Skeletal muscle cell (primary cell): ENCODE data around the gene MPHOSPH8.

Experiments
- DNase-seq: peaks from one replicate; pipeline ENCODE4 v3.0.0-alpha.2; 2010; ENCODE audit warnings: low read depth
- H3K4me3 ChIP-seq: 2 replicates; pipeline ENCODE4 v1.5.1; 2011; ENCODE audit warnings: low read depth, mild to moderate bottlenecking, control low read depth, low read length, moderate library complexity

MPHOSPH8 gene, protein sequence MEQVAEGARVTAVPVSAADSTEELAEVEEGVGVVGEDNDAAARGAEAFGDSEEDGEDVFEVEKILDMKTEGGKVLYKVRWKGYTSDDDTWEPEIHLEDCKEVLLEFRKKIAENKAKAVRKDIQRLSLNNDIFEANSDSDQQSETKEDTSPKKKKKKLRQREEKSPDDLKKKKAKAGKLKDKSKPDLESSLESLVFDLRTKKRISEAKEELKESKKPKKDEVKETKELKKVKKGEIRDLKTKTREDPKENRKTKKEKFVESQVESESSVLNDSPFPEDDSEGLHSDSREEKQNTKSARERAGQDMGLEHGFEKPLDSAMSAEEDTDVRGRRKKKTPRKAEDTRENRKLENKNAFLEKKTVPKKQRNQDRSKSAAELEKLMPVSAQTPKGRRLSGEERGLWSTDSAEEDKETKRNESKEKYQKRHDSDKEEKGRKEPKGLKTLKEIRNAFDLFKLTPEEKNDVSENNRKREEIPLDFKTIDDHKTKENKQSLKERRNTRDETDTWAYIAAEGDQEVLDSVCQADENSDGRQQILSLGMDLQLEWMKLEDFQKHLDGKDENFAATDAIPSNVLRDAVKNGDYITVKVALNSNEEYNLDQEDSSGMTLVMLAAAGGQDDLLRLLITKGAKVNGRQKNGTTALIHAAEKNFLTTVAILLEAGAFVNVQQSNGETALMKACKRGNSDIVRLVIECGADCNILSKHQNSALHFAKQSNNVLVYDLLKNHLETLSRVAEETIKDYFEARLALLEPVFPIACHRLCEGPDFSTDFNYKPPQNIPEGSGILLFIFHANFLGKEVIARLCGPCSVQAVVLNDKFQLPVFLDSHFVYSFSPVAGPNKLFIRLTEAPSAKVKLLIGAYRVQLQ

DNA sequence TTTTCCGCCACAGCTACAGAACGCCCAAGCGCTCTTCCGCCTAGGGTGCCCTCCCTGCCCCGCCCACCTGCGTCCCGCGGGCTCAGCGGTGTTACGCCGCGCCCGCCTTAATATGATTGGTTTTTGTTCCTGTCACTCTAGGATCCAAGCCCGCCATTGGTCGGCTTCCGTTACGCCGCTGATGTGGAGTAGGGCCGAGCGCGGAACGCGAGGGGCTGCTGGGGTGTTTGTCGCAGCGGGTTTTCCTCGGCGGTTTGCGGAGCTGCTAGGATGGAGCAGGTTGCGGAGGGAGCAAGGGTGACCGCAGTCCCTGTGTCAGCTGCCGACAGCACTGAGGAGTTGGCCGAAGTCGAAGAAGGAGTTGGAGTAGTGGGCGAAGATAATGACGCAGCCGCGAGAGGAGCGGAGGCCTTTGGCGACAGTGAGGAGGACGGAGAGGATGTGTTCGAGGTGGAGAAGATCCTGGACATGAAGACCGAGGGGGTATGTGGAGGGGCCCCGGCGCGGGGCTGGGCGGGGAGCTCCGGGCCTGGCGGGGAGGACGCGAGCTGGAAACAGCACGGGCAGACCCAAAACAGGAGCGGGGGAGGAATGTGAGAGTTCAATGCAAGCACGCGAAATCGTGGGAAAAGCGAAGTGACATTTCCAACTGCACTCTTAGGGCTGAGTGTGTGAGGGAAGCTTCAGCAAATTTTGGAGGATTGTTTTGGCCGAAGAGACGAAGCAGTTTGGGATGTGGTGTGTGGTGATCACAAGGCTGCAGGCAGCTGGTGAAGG lies at the start of gene MPHOSPH8:
MPHOSPH8 (plus strand) TSS at position 181 of the 777 bp plus-strand sequence; CDS start at position 271, 90 bp downstream.
- peak within 1 kb of the TSS; percentile 74 for H3K4me3 ChIP-seq
- peak; percentile 89 for DNase-seq

DNA sequence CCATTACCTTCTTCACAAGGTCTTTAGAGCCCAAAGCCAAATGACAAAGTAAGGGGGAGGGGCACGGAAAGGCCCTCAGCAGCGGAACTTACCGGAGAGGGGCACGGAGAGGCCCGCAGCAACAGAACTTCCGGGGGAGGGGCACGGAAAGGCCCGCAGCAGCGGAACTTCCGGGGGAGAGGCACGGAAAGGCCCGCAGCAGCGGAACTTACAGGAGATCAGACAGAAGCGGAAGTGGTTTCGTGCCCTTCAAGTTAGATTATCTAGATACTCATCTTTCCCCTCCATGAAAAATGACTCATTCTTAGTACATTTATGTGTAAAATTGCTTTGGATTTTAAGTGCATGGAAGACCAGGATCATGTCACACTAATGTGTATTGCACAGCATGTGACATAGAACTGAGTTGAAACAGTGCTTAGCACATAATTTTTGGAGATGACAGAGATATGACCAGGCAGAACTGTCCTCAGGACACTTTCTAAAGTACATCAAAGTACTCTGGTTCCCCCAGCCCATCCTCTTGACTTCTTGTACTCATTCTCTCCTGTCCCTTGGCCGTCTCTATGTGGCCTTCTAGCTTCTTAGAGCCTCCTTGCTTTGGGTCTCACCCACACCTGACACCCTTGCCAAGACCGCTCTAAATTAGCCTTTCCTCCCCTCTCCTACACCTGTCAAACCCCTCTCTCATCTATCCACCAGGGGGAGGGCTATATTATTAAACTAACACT lies 46.4 kb upstream of the MPHOSPH8 start:
- H3K4me3 ChIP-seq = peak overlapping the region; percentile 13
- DNase-seq = no peak

DNA sequence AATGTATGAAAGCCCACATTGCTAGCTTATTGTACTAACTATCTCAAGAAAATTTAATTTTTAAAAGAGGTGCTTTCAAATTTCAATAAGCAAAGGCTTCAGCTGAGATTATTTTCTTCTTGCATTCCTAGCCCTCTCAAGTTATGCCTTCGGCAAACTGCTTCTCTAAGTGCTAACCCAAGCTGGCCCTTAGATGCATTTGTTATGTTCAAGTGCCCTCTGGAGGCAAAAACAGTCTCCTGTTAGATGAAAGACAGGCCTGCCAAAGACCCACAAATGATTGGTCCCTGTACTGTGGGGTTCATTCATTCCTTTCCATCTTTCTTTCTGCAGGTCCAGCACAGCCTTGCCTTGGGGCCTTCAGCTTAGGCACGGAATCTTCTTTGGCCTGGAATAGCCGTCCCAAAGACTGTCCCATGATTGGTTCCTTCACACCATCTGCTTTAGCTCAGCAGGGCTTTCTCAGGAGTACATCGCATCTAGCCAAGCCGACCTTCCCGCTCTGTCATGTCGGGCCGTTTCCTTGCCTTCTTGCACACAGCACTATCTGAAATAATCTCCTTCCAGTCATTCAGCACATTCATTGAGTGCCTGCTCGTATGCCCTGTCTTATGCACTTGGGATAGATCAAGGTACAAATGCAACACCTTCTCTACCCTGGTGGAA lies 45.7 kb upstream of the MPHOSPH8 start:
- DNase-seq = no peak
- H3K4me3 ChIP-seq = no peak overlapping the region

DNA sequence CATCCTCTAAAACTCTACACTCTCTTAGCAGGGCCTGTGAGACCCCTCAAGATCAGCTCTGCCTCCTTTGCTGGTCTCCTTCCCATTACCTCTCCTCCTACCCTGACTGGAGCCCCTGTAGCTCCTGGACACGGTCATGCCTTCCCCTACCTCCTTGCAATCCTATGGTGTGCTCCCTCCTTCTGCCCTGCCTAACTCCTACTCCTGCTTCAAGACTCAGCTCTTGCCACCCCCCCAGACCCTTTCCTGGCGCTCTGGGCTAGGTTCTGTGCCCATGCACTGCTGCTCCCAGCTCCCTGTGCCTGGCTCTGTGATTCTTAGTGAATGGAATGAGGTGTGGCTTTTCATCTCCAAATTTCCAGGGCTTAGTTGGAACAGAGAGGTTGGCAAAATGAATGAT lies 44.1 kb upstream of the MPHOSPH8 start:
- DNase-seq = no peak
- no peak overlapping the region for H3K4me3 ChIP-seq

DNA sequence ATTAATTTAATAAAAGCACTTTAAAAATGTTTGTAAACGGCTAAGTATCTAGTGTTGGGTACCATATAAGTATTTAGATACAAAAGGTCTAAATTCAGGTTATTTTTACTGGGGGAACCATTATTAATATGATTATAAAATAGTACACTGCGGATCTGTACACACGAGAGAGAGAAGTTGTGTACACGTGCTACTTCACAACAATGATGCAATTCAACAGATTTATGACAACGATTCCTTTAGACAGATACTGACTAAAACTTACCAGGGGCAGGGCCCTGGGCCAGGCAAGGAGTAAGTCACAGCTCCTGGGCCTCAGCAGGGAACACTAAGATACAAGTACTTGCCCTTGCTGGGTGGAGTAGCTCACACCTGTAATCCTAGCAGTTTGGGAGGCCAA lies 43.0 kb upstream of the MPHOSPH8 start:
- H3K4me3 ChIP-seq = no peak overlapping the region
- DNase-seq = no peak

DNA sequence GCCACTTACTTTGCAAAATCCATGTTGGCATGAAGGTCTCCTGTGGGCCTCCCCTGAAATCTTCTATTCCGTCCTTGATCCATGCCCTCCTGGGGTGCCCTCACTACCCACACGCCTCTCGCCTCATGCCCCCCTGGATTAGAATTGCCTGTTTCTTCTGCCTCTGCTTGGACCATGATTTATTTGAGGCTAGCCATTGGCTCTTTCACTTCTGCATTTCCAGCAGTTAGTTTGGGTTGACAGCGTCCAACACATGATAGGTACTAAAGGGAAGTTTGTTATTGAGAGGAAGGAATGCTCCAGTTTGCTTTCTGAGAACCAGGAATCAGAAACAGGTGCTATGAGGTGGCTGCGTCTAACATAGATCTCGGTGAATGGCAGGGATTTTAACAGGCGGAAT lies 41.6 kb upstream of the MPHOSPH8 start:
- DNase-seq = no peak
- no peak overlapping the region for H3K4me3 ChIP-seq

DNA sequence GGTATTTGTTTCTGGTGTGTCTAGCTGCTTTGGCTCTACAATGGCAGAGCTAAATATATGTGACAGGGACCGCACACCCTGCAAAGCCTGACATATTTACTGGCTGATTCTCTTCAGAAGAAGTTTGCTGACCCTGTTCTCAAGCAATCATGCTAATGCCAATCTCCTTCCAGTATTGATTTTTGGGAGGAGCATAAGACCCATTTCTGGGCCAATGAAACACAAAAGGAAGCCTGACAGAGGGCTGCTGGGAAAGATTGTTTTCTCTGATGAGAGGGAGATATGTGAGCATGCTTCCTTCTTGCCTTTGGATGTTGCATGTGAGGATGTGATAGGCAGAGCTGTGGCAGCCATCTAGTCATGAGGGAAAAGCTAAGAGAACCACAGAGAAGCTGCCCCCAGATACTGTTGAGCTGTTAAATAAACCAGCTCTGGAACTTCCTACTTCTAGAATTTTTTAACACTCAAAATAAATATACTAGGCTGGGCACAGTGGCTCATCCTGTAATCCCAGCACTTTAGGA lies 40.7 kb upstream of the MPHOSPH8 start:
- no peak overlapping the region for H3K4me3 ChIP-seq
- no peak for DNase-seq

DNA sequence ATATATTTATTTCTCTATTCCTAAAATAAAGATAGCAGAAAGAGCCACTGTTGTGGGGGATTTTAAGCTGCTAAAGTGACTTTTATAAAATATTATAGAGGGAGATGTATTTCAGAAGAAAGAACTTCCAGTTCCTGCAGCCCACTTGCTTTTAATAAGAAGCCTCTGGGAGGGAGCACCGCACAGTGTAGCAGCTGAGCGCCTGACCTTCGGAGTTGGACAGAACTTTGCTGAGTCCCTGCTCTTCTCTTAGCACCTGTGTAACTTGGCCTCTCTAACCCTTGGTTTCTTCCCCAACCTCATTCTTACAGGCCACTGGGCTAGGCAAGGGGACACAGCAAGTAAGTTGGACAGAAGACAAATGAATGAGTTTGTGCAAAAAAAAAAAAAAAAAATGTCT lies 37.4 kb upstream of the MPHOSPH8 start:
- H3K4me3 ChIP-seq = no peak overlapping the region
- DNase-seq = no peak

DNA sequence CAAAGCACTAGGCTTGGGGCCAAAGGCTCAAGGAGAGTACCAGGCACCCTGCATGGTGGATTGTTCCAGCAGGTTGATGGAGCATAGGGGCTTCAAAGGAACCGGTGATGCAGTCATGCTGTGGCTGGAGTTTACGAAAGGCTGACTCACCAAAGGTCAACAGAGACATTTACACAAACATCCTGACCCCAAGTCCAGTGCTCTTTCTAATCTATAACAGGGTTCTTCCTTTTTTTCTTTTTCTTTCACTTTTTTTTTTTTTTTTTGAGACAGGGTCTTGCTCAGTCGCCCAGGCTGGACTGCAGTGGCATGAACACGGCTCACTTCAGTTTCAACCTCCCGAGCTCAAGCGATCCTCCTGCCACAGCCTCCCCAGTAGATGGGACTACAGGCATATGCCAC lies 36.5 kb upstream of the MPHOSPH8 start:
- DNase-seq = no peak
- H3K4me3 ChIP-seq = no peak overlapping the region

DNA sequence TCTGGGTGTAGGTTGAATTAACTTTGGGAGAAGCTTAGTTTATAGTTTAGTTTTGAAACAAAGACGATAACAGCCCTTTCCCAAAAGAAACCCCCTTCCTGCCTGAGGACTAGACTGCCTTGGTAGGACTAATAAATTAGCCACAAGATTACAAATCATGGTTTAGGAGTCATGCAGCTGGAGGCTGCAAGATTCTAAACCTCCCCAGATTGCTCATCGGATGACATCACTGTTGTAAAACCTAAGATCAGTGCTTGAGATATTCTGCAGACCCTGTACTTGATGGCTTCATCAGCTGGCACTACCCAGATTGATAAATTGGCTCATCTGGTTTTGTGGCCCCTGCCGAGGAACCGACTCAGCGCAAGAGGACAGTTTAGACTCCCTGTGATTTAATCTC lies 35.9 kb upstream of the MPHOSPH8 start:
- DNase-seq = peak; percentile 31
- no peak overlapping the region for H3K4me3 ChIP-seq

DNA sequence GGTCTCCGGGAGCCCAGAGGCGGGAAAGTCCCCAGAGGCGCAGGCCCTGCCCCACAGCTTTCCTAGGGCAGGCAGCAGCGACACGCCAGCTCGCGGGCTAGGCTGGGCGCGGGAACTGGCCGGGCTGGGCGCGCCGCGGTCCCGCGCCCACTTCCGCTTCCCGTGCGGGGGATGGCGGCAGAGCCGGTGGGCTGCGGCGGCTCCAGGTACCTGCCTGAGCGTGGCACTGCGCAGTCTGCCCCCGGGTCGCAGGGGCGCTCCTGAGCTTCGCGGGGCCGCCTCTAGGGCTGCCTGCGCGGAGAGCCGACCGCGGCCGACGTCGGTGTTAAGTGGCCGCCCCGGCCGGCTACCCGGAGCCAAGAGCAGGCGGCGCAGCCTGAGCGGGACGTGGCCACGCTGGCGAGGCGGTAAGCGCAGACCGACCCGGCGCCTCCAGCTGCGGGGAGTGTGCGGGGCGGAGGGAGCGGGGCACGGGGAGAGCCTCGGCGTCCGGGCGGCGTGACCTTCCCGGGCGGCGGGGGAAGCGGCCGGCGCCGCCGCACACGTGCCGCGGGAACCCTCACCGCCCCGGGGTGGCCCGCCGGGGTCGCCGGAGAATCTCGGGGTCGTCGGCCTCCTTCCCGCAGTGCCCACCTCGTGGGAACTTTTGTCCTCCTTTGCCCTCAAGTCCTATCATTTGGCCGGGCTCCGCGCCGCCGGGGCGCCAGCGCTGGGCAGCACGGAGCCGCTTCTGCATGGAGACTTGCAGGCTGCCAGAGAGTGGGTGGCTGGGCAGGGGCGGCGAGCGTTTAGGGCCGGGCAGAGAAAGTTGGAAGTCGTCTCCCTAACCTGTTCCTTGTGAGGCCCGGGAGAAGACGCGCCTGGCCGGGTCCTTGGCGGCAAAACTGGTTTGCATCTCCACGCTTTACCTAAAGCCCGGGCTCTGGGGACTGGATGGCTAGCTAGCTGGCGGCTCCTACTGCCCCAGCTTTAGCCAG lies 31.4 kb upstream of the MPHOSPH8 start:
- H3K4me3 ChIP-seq = peak overlapping the region; percentile 59
- no peak for DNase-seq

DNA sequence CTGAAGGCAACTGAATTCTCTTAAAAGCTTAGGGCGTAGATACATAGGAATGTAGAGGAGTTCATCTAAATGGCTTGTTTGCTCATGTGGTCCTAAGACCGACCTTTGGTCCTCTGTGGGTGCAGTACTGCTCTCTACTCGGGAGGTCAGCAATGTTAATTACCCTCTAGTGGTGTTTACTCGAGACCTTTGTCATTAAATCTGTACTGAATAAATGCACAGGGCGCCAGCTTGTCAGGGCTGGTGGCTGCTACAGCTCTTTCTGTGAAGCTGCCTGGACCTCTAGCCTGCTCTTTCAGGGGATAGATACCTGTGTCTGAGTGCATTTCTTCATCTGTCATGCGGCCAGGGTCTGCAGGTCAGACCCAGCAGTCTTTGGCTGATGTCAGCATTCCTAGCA lies 29.2 kb upstream of the MPHOSPH8 start:
- no peak for DNase-seq
- no peak overlapping the region for H3K4me3 ChIP-seq

DNA sequence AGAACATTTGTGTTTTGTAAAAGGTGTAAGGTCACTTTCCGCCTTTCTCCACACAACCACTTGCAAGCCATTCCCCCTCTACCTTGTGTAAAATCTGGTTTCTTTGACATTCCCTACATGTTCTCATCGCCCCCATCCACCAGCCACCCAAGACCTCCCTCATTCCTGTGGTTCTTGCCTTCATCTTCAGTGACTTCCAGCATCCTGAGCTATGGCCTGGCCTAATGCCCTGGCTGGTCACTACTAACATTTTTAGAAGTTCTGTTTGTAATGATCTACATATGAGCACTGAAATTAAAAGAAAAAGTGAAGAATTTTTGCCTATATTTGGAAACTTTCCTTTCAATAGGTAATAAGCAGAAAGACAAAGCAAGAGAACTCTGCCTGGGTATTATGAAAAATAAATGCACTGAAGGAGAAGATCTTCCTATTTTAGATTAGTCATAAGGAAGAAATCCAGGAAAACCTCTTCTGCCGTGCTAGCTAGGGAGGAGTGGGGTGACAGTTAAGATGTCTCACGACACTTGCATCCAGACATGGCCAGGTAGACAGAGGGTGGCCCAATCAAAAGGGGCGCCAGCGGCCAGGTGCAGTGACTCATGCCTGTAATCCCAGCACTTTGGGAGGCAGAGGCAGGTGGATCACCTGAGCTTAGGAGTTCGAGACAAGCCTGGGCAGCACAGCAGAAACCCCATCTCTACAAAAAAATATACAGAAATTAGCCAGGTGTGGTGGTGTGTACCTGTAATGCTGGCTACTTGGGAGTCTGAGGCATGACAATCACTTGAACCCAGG lies 28.1 kb upstream of the MPHOSPH8 start:
- H3K4me3 ChIP-seq = no peak overlapping the region
- no peak for DNase-seq

DNA sequence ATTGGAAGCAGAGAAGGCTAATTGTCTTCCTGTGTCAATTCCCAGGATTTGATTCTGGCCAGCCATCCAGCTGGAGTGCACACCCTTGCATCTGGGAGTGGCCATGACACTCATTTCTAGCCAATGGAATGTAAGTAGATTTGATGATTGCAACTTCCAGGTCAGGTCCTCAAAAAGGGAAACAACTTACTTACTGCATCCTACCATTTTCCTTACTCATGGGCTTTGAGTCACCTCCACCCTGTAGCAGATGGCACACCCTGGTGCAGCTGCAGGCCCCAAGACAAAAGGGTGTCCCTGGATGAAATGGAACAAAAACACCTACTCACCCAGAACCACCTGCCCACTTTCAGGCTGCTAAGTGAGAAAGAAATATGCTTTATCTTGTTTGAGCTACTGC lies 27.3 kb upstream of the MPHOSPH8 start:
- no peak for DNase-seq

DNA sequence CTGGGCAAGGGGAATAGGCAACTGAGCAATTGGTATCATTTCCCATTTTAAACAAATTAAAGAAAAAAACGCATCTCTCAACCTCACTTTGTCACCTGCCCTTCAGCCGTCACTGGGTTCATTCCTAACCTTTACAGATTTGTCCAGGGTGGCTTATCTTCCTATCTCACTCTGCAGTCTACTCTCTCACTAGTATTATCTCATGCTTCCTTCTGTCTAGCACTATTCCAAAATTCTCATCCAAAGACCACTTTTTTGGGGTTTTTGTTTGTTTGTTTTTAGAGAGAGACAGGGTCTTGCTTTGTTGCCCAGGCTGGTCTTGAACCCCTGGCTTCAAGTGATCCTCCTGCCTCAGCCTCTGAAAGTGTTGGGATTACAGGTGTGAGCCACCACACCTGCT lies 26.7 kb upstream of the MPHOSPH8 start:
- no peak for DNase-seq
- no peak overlapping the region for H3K4me3 ChIP-seq

More for the DNA sequence above, 27.3 kb upstream of the MPHOSPH8 start:
- H3K4me3 ChIP-seq = no peak overlapping the region

DNA sequence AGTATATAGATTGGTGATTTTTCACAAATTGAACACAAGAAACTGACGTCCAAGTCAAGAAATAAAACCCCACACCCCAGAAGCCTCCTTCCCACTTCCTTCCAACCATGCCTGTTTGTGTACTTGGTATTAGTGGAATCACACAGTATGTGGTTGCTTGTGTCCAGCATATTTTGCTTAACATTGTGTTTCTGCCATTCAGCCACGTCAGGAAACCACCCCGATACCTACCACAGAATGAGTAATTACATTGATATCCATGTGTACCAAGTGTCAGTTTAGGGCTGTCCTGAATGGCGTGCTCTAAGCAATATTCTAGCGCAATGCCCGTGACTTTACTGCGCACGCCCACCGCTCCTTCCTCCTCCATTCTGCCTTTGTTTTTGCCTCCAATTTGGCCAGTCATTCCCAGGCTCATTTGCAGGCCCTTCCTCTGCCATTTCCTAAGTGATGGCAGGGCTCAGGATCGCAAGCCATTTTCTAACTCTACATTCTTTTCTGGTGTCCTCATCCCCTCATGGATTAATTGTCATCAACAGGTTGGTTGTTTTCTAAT lies 25.9 kb upstream of the MPHOSPH8 start:
- no peak for DNase-seq
- no peak overlapping the region for H3K4me3 ChIP-seq
